GM23338 (cell line): ENCODE measurements around the gene RPUSD1. TPM values are rescaled to one million over a fixed set of nuclear protein-coding genes. Genes with fewer than 3 reads are reported as not detected.

Experiments used
- ATAC-seq: fragments of 200-7000 bp; cut with Tn5 transposase; 3 replicates; pipeline ENCODE4 v1.9.1; 2020
- DNase-seq: peaks from one replicate; pipeline ENCODE4 v3.0.0-alpha.2; 2015; ENCODE audit warnings: low spot score
- H2AFZ ChIP-seq: fragments of 200-600 bp; sonication (generic); 2 replicates; pipeline ENCODE4 v1.8.0; 2016; ENCODE audit warnings: antibody characterized with exemption, mild to moderate bottlenecking, moderate library complexity
- H3F3A ChIP-seq: fragments of 200-600 bp; sonication (generic); replicated peaks from 2 replicates; pipeline ENCODE4 v1.8.0; 2017; ENCODE audit warnings: antibody characterized with exemption, mixed run types, low read depth
- H3K27ac ChIP-seq: fragments of 200-600 bp; sonication (generic); 2 replicates; pipeline ENCODE4 v1.6.1; 2016; ENCODE audit warnings: low read depth
- H3K27me3 ChIP-seq: fragments of 200-600 bp; sonication (generic); 2 replicates; pipeline ENCODE4 v1.8.0; 2016; ENCODE audit warnings: mild to moderate bottlenecking, mixed run types, moderate library complexity; ENCODE audit not compliant: insufficient read depth
- H3K36me3 ChIP-seq: fragments of 200-600 bp; sonication (generic); 2 replicates; pipeline ENCODE4 v1.8.0; 2016; ENCODE audit warnings: mild to moderate bottlenecking; ENCODE audit not compliant: insufficient read depth
- H3K4me1 ChIP-seq: fragments of 200-600 bp; sonication (generic); 2 replicates; pipeline ENCODE4 v1.8.0; 2016; ENCODE audit warnings: mild to moderate bottlenecking, moderate library complexity; ENCODE audit not compliant: insufficient read depth
- H3K4me2 ChIP-seq: fragments of 200-600 bp; sonication (generic); 2 replicates; pipeline ENCODE4 v1.7.1; 2017; ENCODE audit warnings: mixed run types
- H3K4me3 ChIP-seq: fragments of 200-600 bp; sonication (generic); 2 replicates; pipeline ENCODE4 v1.6.1; 2016; ENCODE audit warnings: mixed run types
- H3K79me2 ChIP-seq: fragments of 200-600 bp; sonication (generic); replicated peaks from 2 replicates; pipeline ENCODE4 v1.8.0; 2017; ENCODE audit warnings: mild to moderate bottlenecking; ENCODE audit not compliant: insufficient read depth
- H3K9me2 ChIP-seq: fragments of 200-600 bp; sonication (generic); 2 replicates; pipeline ENCODE4 v1.8.0; 2017; ENCODE audit not compliant: insufficient read depth
- H4K20me1 ChIP-seq: fragments of 200-600 bp; sonication (generic); replicated peaks from 2 replicates; pipeline ENCODE4 v1.8.0; 2017; ENCODE audit warnings: mild to moderate bottlenecking; ENCODE audit not compliant: insufficient read depth
- H3K27ac Mint-ChIP-seq: 2 replicates; pipeline ENCODE4 v1.8.0; 2020; ENCODE audit warnings: inconsistent platforms, mild to moderate bottlenecking, moderate library complexity, mixed read lengths
- H3K27me3 Mint-ChIP-seq: 3 replicates; pipeline ENCODE4 v1.8.0; 2022; ENCODE audit warnings: low read depth, mild to moderate bottlenecking, moderate library complexity, mixed read lengths, inconsistent platforms; ENCODE audit not compliant: insufficient read depth, poor library complexity
- H3K36me3 Mint-ChIP-seq: 3 replicates; pipeline ENCODE4 v1.8.0; 2021; ENCODE audit warnings: low read depth, mild to moderate bottlenecking, inconsistent platforms, moderate library complexity, mixed read lengths
- H3K4me1 Mint-ChIP-seq: 3 replicates; pipeline ENCODE4 v1.8.0; 2020; ENCODE audit warnings: mild to moderate bottlenecking, inconsistent platforms, mixed read lengths
- H3K4me3 Mint-ChIP-seq: 3 replicates; pipeline ENCODE4 v1.8.0; 2021; ENCODE audit warnings: moderate library complexity, mild to moderate bottlenecking, inconsistent platforms, mixed read lengths
- H3K9me3 Mint-ChIP-seq: 3 replicates; pipeline ENCODE4 v1.8.0; 2020; ENCODE audit warnings: moderate library complexity, mild to moderate bottlenecking, inconsistent platforms, mixed read lengths
- EZH2 ChIP-seq: fragments of 200-600 bp; sonication (generic); IDR thresholded peaks from one replicate; pipeline ENCODE4 v1.8.0; 2017; ENCODE audit warnings: antibody characterized with exemption, mild to moderate bottlenecking, low read depth; ENCODE audit not compliant: unreplicated experiment
- EZH2phosphoT487 ChIP-seq: fragments of 200-600 bp; sonication (generic); IDR thresholded peaks from one replicate; pipeline ENCODE4 v1.8.1; 2018; ENCODE audit warnings: antibody characterized with exemption; ENCODE audit not compliant: unreplicated experiment
- NANOG ChIP-seq: IDR thresholded peaks from 2 replicates; pipeline ENCODE4 v1.6.1; 2016; ENCODE audit warnings: antibody characterized with exemption, borderline replicate concordance
- ZNF114 ChIP-seq: fragments of 250-450 bp; sonication (Bioruptor Pico); IDR thresholded peaks from 2 replicates; pipeline ENCODE4 v1.5.0; 2020; ENCODE audit warnings: mild to moderate bottlenecking, moderate library complexity
- ZNF331 ChIP-seq: fragments of 250-450 bp; sonication (Bioruptor Pico); IDR thresholded peaks from 2 replicates; pipeline ENCODE4 v1.5.0; 2020; ENCODE audit warnings: low read depth, mild to moderate bottlenecking, moderate library complexity
- polyA plus RNA-seq: library from polyadenylated mRNA; unstranded; fragments of >200 nt; fragmentation: Nextera tagmentation; extraction: Ambion mirVana; gene quantifications from 2 replicates; pipeline ENCODE4 v1.2.1, GENCODE V29; 2016
- total RNA-seq: library from RNA; depleted of rRNA; stranded (reverse); fragments of >200 nt; shearing (Covaris generic); gene quantifications from 2 replicates; pipeline ENCODE4 v1.2.3, GENCODE V29; 2014
- TF ChIP-seq, protein P1 (sequence below): IDR thresholded peaks from one replicate; pipeline ENCODE4 v1.6.1; 2018; ENCODE audit warnings: antibody characterized with exemption; ENCODE audit not compliant: unreplicated experiment
- TF ChIP-seq, protein P2 (sequence below): IDR thresholded peaks from 2 replicates; pipeline ENCODE4 v1.6.1; 2016; ENCODE audit warnings: antibody characterized with exemption
- TF ChIP-seq, protein P3 (sequence below), 2 experiments: fragments of 200-600 bp in 1 of 2; sonication (generic) in 1 of 2; conservative IDR thresholded peaks; 2 replicates each; pipeline versions ENCODE4 v1.5.1 to v1.6.1; 2016 to 2017; ENCODE audit warnings: antibody characterized with exemption in 2 of 2, low read depth in 2 of 2, mild to moderate bottlenecking in 2 of 2, moderate library complexity in 1 of 2
- TF ChIP-seq, protein P4 (sequence below): fragments of 250-450 bp; sonication (Bioruptor Pico); IDR thresholded peaks from 2 replicates; pipeline ENCODE4 v1.5.0; 2020; ENCODE audit warnings: mild to moderate bottlenecking, moderate library complexity

The RPUSD1 gene
- total and polyA plus RNA-seq, 2 experiments from 2014 or later: 19.1 to 79.5 TPM

DNA sequence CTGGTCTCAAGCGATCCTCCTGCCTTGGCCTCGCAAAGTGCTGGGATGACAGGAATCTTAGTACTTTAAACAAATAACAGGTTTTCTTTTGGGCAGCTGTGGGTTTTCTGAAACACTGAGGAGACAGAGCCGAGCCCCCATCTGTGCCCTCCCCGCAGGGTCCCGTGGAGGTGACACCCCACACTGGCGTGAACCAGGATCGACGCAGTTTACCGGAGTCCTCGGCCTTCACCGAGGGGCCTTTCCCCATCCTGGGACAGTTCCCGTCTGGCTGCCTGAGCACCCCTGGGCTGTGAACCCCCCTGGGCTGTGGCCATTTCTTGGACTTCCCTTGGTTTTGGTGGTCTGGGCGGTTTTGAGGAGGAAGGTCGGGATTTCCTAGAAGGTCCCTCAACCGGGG is 27.7 kb upstream of the RPUSD1 start:
- no peaks in the 10 kb centered on the region for H3K9me3 Mint-ChIP-seq
- H3K4me1 Mint-ChIP-seq: peaks cover 2% of the 10 kb centered on the region
- H3K4me3 Mint-ChIP-seq: no peak overlapping the region
- H3F3A ChIP-seq: peaks cover 8% of the 10 kb centered on the region; the same call in 1 of the 2 replicates
- H3K4me3 ChIP-seq: no peak overlapping the region
- no peak overlapping the region for H3K4me2 ChIP-seq
- no peaks in the 10 kb centered on the region; the same call in 1 of the 2 replicates for H3K27me3 ChIP-seq
- H3K9me2 ChIP-seq: no peaks in the 10 kb centered on the region
- H4K20me1 ChIP-seq: 0 out of 2 replicates have a peak, but pooled peaks cover 2% of the 10 kb centered on the region
- no peaks in the 10 kb centered on the region for H3K36me3 ChIP-seq
- TF ChIP-seq, protein P1, sequence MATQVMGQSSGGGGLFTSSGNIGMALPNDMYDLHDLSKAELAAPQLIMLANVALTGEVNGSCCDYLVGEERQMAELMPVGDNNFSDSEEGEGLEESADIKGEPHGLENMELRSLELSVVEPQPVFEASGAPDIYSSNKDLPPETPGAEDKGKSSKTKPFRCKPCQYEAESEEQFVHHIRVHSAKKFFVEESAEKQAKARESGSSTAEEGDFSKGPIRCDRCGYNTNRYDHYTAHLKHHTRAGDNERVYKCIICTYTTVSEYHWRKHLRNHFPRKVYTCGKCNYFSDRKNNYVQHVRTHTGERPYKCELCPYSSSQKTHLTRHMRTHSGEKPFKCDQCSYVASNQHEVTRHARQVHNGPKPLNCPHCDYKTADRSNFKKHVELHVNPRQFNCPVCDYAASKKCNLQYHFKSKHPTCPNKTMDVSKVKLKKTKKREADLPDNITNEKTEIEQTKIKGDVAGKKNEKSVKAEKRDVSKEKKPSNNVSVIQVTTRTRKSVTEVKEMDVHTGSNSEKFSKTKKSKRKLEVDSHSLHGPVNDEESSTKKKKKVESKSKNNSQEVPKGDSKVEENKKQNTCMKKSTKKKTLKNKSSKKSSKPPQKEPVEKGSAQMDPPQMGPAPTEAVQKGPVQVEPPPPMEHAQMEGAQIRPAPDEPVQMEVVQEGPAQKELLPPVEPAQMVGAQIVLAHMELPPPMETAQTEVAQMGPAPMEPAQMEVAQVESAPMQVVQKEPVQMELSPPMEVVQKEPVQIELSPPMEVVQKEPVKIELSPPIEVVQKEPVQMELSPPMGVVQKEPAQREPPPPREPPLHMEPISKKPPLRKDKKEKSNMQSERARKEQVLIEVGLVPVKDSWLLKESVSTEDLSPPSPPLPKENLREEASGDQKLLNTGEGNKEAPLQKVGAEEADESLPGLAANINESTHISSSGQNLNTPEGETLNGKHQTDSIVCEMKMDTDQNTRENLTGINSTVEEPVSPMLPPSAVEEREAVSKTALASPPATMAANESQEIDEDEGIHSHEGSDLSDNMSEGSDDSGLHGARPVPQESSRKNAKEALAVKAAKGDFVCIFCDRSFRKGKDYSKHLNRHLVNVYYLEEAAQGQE: no peak
- TF ChIP-seq EZH2phosphoT487 (no peak), NANOG (no peak), ZNF331 (CRISPR knock-in tag) (no peak), EZH2 (no peak), ZNF114 (no peak)
- TF ChIP-seq, protein P2, sequence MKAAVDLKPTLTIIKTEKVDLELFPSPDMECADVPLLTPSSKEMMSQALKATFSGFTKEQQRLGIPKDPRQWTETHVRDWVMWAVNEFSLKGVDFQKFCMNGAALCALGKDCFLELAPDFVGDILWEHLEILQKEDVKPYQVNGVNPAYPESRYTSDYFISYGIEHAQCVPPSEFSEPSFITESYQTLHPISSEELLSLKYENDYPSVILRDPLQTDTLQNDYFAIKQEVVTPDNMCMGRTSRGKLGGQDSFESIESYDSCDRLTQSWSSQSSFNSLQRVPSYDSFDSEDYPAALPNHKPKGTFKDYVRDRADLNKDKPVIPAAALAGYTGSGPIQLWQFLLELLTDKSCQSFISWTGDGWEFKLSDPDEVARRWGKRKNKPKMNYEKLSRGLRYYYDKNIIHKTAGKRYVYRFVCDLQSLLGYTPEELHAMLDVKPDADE: no peak
- TF ChIP-seq, protein P3, sequence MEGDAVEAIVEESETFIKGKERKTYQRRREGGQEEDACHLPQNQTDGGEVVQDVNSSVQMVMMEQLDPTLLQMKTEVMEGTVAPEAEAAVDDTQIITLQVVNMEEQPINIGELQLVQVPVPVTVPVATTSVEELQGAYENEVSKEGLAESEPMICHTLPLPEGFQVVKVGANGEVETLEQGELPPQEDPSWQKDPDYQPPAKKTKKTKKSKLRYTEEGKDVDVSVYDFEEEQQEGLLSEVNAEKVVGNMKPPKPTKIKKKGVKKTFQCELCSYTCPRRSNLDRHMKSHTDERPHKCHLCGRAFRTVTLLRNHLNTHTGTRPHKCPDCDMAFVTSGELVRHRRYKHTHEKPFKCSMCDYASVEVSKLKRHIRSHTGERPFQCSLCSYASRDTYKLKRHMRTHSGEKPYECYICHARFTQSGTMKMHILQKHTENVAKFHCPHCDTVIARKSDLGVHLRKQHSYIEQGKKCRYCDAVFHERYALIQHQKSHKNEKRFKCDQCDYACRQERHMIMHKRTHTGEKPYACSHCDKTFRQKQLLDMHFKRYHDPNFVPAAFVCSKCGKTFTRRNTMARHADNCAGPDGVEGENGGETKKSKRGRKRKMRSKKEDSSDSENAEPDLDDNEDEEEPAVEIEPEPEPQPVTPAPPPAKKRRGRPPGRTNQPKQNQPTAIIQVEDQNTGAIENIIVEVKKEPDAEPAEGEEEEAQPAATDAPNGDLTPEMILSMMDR (conservative IDR thresholded peaks at IDR 0.05; ENCODE audit: low read depth in 2 of 2): no peak
- TF ChIP-seq, protein P4, sequence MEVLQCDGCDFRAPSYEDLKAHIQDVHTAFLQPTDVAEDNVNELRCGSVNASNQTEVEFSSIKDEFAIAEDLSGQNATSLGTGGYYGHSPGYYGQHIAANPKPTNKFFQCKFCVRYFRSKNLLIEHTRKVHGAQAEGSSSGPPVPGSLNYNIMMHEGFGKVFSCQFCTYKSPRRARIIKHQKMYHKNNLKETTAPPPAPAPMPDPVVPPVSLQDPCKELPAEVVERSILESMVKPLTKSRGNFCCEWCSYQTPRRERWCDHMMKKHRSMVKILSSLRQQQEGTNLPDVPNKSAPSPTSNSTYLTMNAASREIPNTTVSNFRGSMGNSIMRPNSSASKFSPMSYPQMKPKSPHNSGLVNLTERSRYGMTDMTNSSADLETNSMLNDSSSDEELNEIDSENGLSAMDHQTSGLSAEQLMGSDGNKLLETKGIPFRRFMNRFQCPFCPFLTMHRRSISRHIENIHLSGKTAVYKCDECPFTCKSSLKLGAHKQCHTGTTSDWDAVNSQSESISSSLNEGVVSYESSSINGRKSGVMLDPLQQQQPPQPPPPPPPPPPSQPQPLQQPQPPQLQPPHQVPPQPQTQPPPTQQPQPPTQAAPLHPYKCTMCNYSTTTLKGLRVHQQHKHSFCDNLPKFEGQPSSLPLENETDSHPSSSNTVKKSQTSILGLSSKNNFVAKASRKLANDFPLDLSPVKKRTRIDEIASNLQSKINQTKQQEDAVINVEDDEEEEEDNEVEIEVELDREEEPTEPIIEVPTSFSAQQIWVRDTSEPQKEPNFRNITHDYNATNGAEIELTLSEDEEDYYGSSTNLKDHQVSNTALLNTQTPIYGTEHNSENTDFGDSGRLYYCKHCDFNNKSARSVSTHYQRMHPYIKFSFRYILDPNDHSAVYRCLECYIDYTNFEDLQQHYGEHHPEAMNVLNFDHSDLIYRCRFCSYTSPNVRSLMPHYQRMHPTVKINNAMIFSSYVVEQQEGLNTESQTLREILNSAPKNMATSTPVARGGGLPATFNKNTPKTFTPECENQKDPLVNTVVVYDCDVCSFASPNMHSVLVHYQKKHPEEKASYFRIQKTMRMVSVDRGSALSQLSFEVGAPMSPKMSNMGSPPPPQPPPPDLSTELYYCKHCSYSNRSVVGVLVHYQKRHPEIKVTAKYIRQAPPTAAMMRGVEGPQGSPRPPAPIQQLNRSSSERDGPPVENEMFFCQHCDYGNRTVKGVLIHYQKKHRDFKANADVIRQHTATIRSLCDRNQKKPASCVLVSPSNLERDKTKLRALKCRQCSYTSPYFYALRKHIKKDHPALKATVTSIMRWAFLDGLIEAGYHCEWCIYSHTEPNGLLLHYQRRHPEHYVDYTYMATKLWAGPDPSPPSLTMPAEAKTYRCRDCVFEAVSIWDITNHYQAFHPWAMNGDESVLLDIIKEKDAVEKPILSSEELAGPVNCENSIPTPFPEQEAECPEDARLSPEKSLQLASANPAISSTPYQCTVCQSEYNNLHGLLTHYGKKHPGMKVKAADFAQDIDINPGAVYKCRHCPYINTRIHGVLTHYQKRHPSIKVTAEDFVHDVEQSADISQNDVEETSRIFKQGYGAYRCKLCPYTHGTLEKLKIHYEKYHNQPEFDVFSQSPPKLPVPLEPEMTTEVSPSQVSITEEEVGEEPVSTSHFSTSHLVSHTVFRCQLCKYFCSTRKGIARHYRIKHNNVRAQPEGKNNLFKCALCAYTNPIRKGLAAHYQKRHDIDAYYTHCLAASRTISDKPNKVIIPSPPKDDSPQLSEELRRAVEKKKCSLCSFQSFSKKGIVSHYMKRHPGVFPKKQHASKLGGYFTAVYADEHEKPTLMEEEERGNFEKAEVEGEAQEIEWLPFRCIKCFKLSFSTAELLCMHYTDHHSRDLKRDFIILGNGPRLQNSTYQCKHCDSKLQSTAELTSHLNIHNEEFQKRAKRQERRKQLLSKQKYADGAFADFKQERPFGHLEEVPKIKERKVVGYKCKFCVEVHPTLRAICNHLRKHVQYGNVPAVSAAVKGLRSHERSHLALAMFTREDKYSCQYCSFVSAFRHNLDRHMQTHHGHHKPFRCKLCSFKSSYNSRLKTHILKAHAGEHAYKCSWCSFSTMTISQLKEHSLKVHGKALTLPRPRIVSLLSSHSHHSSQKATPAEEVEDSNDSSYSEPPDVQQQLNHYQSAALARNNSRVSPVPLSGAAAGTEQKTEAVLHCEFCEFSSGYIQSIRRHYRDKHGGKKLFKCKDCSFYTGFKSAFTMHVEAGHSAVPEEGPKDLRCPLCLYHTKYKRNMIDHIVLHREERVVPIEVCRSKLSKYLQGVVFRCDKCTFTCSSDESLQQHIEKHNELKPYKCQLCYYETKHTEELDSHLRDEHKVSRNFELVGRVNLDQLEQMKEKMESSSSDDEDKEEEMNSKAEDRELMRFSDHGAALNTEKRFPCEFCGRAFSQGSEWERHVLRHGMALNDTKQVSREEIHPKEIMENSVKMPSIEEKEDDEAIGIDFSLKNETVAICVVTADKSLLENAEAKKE: no peak
- H3K4me1 ChIP-seq: no peaks in the 10 kb centered on the region
- no peak for DNase-seq
- ATAC-seq: no peak
- no peak overlapping the region for H3K27ac ChIP-seq
- H2AFZ ChIP-seq: no peak overlapping the region
- peaks cover 11% of the 10 kb centered on the region for H3K27me3 Mint-ChIP-seq
- H3K79me2 ChIP-seq: no peaks in the 10 kb centered on the region
- no peaks in the 10 kb centered on the region for H3K36me3 Mint-ChIP-seq
- H3K27ac Mint-ChIP-seq: no peak overlapping the region
